IPS-15b (cell line): ENCODE results near the gene SLC25A45.
A peak's percentile ranks its signal among the peaks of the same experiment; 100 is the strongest.

ENCODE experiments used
- H3K27me3 ChIP-seq: one replicate; pipeline ENCODE4 v1.6.1; 2013; ENCODE audit warnings: low read length; ENCODE audit not compliant: control insufficient read depth, insufficient read depth
- H3K36me3 ChIP-seq: one replicate; pipeline ENCODE4 v1.6.1; 2013; ENCODE audit warnings: low read length; ENCODE audit not compliant: control insufficient read depth, insufficient read depth
- H3K4me1 ChIP-seq: one replicate; pipeline ENCODE4 v1.6.1; 2013; ENCODE audit warnings: mild to moderate bottlenecking, low read length; ENCODE audit not compliant: control insufficient read depth, insufficient read depth
- H3K4me3 ChIP-seq: one replicate; pipeline ENCODE4 v1.5.1; 2013; ENCODE audit warnings: low read depth, low read length
- H3K9ac ChIP-seq: one replicate; pipeline ENCODE4 v1.6.1; 2013; ENCODE audit warnings: low read depth, mild to moderate bottlenecking, low read length
- H3K9me3 ChIP-seq: one replicate; pipeline ENCODE4 v1.6.1; 2013; ENCODE audit warnings: mild to moderate bottlenecking, low read length; ENCODE audit not compliant: control insufficient read depth, insufficient read depth

The SLC25A45 gene

GRCh38 chr11:65377036-65377435 lies 5.4 kb downstream of the SLC25A45 start:
- H3K9me3 ChIP-seq, result no peaks in the 10 kb centered on the region
- H3K4me3 ChIP-seq, result no peak overlapping the region
- H3K4me1 ChIP-seq, result peaks cover 2% of the 10 kb centered on the region
- no peaks in the 10 kb centered on the region for H3K27me3 ChIP-seq
- H3K9ac ChIP-seq, result no peak overlapping the region
- no peaks in the 10 kb centered on the region for H3K36me3 ChIP-seq

- no peaks in the 10 kb centered on the region for H3K4me1 ChIP-seq
- no peak overlapping the region for H3K4me3 ChIP-seq
- no peaks in the 10 kb centered on the region for H3K36me3 ChIP-seq
- no peak overlapping the region for H3K9ac ChIP-seq
- H3K9me3 ChIP-seq, result no peaks in the 10 kb centered on the region
- no peaks in the 10 kb centered on the region for H3K27me3 ChIP-seq
Measured at GRCh38 chr11:65376138-65376713, 6.2 kb downstream of the SLC25A45 start.

GRCh38 chr11:65375012-65375411 lies 7.4 kb downstream of the SLC25A45 start:
- Histone ChIP-seq H3K36me3 (no peaks in the 10 kb centered on the region), H3K4me1 (no peaks in the 10 kb centered on the region), H3K4me3 (no peak overlapping the region)

GRCh38 chr11:65373839-65374580 lies 8.4 kb downstream of the SLC25A45 start:
- Histone ChIP-seq H3K9me3 (no peaks in the 10 kb centered on the region), H3K4me1 (no peaks in the 10 kb centered on the region), H3K9ac (no peak overlapping the region)

More at GRCh38 chr11:65375012-65375411, 7.4 kb downstream of the SLC25A45 start:
- no peaks in the 10 kb centered on the region for H3K9me3 ChIP-seq
- H3K27me3 ChIP-seq, result no peaks in the 10 kb centered on the region
- no peak overlapping the region for H3K9ac ChIP-seq

GRCh38 chr11:65370659-65371049 lies 11.8 kb downstream of the SLC25A45 start:
- H3K9me3 ChIP-seq, result no peaks in the 10 kb centered on the region
- no peaks in the 10 kb centered on the region for H3K36me3 ChIP-seq
- H3K9ac ChIP-seq, result no peak overlapping the region
- H3K4me3 ChIP-seq, result no peak overlapping the region
- peaks cover 5% of the 10 kb centered on the region for H3K4me1 ChIP-seq
- no peaks in the 10 kb centered on the region for H3K27me3 ChIP-seq

More at GRCh38 chr11:65373839-65374580, 8.4 kb downstream of the SLC25A45 start:
- Histone ChIP-seq H3K27me3 (no peaks in the 10 kb centered on the region), H3K4me3 (no peak overlapping the region), H3K36me3 (no peaks in the 10 kb centered on the region)

- Histone ChIP-seq H3K4me3 (no peak overlapping the region), H3K27me3 (no peaks in the 10 kb centered on the region), H3K4me1 (peaks cover 5% of the 10 kb centered on the region), H3K9ac (no peak overlapping the region), H3K36me3 (no peaks in the 10 kb centered on the region), H3K9me3 (no peaks in the 10 kb centered on the region)
Measured at GRCh38 chr11:65366340-65366773, 16.1 kb downstream of the SLC25A45 start.

- no peak overlapping the region for H3K4me3 ChIP-seq
- no peaks in the 10 kb centered on the region for H3K9me3 ChIP-seq
- H3K9ac ChIP-seq, result no peak overlapping the region
- no peaks in the 10 kb centered on the region for H3K36me3 ChIP-seq
- H3K4me1 ChIP-seq, result peaks cover 5% of the 10 kb centered on the region
- no peaks in the 10 kb centered on the region for H3K27me3 ChIP-seq
Measured at GRCh38 chr11:65363770-65364169, 18.7 kb downstream of the SLC25A45 start.

GRCh38 chr11:65362966-65363365 lies 19.5 kb downstream of the SLC25A45 start:
- Histone ChIP-seq H3K9me3 (no peaks in the 10 kb centered on the region), H3K4me1 (peaks cover 5% of the 10 kb centered on the region), H3K27me3 (peaks cover 3% of the 10 kb centered on the region), H3K9ac (no peak overlapping the region), H3K36me3 (no peaks in the 10 kb centered on the region), H3K4me3 (no peak overlapping the region)

GRCh38 chr11:65362320-65362931 lies 20.0 kb downstream of the SLC25A45 start:
- Histone ChIP-seq H3K36me3 (no peaks in the 10 kb centered on the region), H3K4me1 (peaks cover 5% of the 10 kb centered on the region), H3K9me3 (no peaks in the 10 kb centered on the region), H3K27me3 (peaks cover 8% of the 10 kb centered on the region), H3K4me3 (no peak overlapping the region), H3K9ac (no peak overlapping the region)

GRCh38 chr11:65357856-65358356 lies 24.5 kb downstream of the SLC25A45 start:
- no peak overlapping the region for H3K4me3 ChIP-seq
- no peaks in the 10 kb centered on the region for H3K4me1 ChIP-seq

GRCh38 chr11:65356394-65356972 lies 26.0 kb downstream of the SLC25A45 start:
- H3K9me3 ChIP-seq, result no peaks in the 10 kb centered on the region
- no peaks in the 10 kb centered on the region for H3K4me1 ChIP-seq
- peak overlapping the region; percentile 86 for H3K4me3 ChIP-seq
- no peak overlapping the region for H3K9ac ChIP-seq
- H3K36me3 ChIP-seq, result peaks cover 7% of the 10 kb centered on the region
- peaks cover 29% of the 10 kb centered on the region for H3K27me3 ChIP-seq

More at GRCh38 chr11:65357856-65358356, 24.5 kb downstream of the SLC25A45 start:
- no peaks in the 10 kb centered on the region for H3K36me3 ChIP-seq
- H3K9me3 ChIP-seq, result no peaks in the 10 kb centered on the region
- H3K27me3 ChIP-seq, result peaks cover 29% of the 10 kb centered on the region
- H3K9ac ChIP-seq, result no peak overlapping the region
